GM12892 (cell line): ENCODE results near the gene DOCK10.

ENCODE experiments used
- POLR2A ChIP-seq: IDR thresholded peaks from 2 replicates; pipeline ENCODE4 v1.6.1; 2011; ENCODE audit warnings: low read depth, low read length, control low read depth
- POLR2AphosphoS5 ChIP-seq: IDR thresholded peaks from 2 replicates; pipeline ENCODE4 v1.6.1; 2011; ENCODE audit warnings: low read depth, low read length, control low read depth
- TAF1 ChIP-seq: IDR thresholded peaks from 2 replicates; pipeline ENCODE4 v1.6.1; 2011; ENCODE audit warnings: low read depth, mild to moderate bottlenecking, control low read depth, low read length, borderline replicate concordance

GRCh38 chr2:224987733-224988132, 54.5 kb downstream of the DOCK10 start:
- TF ChIP-seq POLR2AphosphoS5, result no peak
- no peak for TF ChIP-seq POLR2A
- TF ChIP-seq TAF1, result no peak
